ENCODE measurements around the gene ENOX1.

DNA sequence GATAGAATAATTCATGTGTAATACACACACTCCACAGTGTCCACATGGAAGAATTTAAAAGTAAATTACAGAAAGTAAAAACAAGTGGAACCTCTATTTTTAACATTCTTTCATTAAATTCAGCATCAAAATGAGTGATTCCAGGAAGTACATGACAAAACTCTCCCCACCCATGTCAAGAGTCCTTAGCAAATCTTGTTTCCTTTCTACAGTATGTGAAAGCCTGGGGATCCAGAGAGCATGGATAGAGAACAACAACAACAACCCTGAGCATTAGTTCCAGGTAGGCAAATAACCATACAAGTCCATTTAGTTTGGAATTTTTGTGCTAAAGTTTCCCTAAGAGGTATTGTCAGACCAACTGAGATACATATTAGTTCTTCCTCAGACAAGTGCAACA is 267.9 kb downstream of the ENOX1 start:
- TF ChIP-seq, protein P1, sequence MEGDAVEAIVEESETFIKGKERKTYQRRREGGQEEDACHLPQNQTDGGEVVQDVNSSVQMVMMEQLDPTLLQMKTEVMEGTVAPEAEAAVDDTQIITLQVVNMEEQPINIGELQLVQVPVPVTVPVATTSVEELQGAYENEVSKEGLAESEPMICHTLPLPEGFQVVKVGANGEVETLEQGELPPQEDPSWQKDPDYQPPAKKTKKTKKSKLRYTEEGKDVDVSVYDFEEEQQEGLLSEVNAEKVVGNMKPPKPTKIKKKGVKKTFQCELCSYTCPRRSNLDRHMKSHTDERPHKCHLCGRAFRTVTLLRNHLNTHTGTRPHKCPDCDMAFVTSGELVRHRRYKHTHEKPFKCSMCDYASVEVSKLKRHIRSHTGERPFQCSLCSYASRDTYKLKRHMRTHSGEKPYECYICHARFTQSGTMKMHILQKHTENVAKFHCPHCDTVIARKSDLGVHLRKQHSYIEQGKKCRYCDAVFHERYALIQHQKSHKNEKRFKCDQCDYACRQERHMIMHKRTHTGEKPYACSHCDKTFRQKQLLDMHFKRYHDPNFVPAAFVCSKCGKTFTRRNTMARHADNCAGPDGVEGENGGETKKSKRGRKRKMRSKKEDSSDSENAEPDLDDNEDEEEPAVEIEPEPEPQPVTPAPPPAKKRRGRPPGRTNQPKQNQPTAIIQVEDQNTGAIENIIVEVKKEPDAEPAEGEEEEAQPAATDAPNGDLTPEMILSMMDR (optimal IDR thresholded peaks at IDR 0.05 in 1 of 3, IDR thresholded peaks at IDR 0.05 in 1 of 3, conservative IDR thresholded peaks at IDR 0.05 in 1 of 3; ENCODE audit: extremely low read depth in 1 of 3, insufficient read depth in 2 of 3, low read length in 3 of 3): no peak
- TF ChIP-seq EZH2 (IDR thresholded peaks at IDR 0.05; ENCODE audit: low read length): no peak

All from keratinocyte (primary cell).